Skeletal muscle tissue (tissue), 4 donors: ENCODE results near the gene BICRA. TPM values are rescaled to one million over a fixed set of nuclear protein-coding genes. Genes with fewer than 3 reads are reported as not detected.
A peak's percentile ranks its signal among the peaks of the same experiment; 100 is the strongest.

Experiments
- H3K27ac ChIP-seq: one replicate; pipeline ENCODE4 v1.7.0; 2013; ENCODE audit warnings: mild to moderate bottlenecking, low read depth, low read length, inconsistent platforms
- H3K27me3 ChIP-seq, 3 donors: one replicate each; pipeline ENCODE4 v1.7.0; 2013; ENCODE audit warnings: low read length in 3 of 3; ENCODE audit not compliant: control insufficient read depth in 3 of 3, insufficient read depth in 3 of 3
- H3K36me3 ChIP-seq, 3 donors: one replicate each; pipeline ENCODE4 v1.7.0; 2013; ENCODE audit warnings: low read length in 3 of 3; ENCODE audit not compliant: control insufficient read depth in 3 of 3, insufficient read depth in 3 of 3
- H3K4me1 ChIP-seq, 3 donors: one replicate each; pipeline ENCODE4 v1.7.0; 2013; ENCODE audit warnings: low read length in 3 of 3, mild to moderate bottlenecking in 3 of 3; ENCODE audit not compliant: control insufficient read depth in 3 of 3, insufficient read depth in 3 of 3
- H3K4me3 ChIP-seq, 3 donors: one replicate each; pipeline ENCODE4 v1.7.0; 2013; ENCODE audit warnings: low read length in 3 of 3
- H3K9ac ChIP-seq, 3 donors: one replicate each; pipeline ENCODE4 v1.7.0; 2013; ENCODE audit warnings: low read length in 3 of 3, mild to moderate bottlenecking in 3 of 3, moderate library complexity in 2 of 3, low read depth in 1 of 3
- H3K9me3 ChIP-seq, 3 donors: one replicate each; pipeline ENCODE4 v1.7.0; 2013; ENCODE audit warnings: low read length in 3 of 3; ENCODE audit not compliant: control insufficient read depth in 3 of 3
- total RNA-seq: library from RNA; depleted of rRNA; stranded (reverse); fragments of >200 nt; gene quantifications from one replicate; pipeline ENCODE4 v1.2.3, GENCODE V29; 2014
- donor health status: Osteomylitis.

BICRA gene
- total RNA-seq, 1 donor from 2014 or later = 3.7 TPM

DNA sequence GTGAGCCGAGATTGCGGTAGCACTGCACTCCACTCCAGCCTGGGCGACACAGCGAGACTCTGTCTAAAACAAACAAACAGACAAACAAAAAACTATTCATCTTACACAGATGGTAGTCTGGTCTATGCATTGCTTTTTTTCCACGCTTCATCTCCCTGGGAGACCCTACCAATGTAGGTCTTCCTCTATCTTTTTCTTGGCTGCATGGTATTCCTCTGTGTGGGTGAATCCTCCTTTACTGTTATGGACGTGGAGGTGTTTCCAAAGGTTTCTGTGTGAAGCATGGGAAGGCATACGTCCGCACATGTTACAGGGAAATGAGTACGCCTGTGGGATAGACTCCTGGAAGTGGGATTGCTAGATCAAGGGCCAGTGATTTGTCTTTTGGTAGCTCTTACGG is 5.6 kb downstream of the BICRA start:
- Histone ChIP-seq H3K27me3 (no peaks in the 10 kb centered on the region), H3K27ac (no peak overlapping the region), H3K4me1 (peaks cover 44 to 60% (median 51%) of the 10 kb centered on the region in 3 donors), H3K4me3 (no peak overlapping the region), H3K9ac (no peak overlapping the region), H3K9me3 (no peaks in the 10 kb centered on the region), H3K36me3 (peaks cover 0 to 2% (median 0%) of the 10 kb centered on the region in 3 donors)

GRCh38 chr19:47615230-47615629 is 6.3 kb downstream of the BICRA start:
- H3K27me3 ChIP-seq = no peaks in the 10 kb centered on the region
- no peak overlapping the region for H3K27ac ChIP-seq
- H3K9me3 ChIP-seq = no peaks in the 10 kb centered on the region
- peaks cover 50 to 63% (median 57%) of the 10 kb centered on the region in 3 donors for H3K4me1 ChIP-seq
- no peak overlapping the region for H3K9ac ChIP-seq
- no peak overlapping the region for H3K4me3 ChIP-seq
- peaks cover 0 to 2% (median 0%) of the 10 kb centered on the region in 3 donors for H3K36me3 ChIP-seq

DNA sequence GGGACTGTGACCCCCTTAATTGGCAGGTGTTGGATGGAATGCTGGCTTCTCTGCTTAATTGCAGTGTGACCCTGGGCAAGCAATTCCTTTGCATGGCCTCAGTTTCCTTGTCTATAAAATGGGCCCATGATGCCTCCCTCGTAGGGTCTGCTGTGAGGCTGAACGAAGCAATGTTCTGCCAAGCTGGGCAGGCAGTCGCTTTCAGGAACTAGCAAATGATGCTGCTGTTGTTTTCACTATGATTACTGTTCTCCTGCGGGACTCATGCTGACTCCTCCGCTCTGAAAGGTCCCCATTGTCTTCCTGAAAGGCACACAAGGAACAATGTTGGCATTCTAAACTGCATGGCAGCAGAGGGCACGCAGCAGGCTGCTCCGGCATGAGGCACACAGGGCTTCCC is 6.8 kb downstream of the BICRA start:
- Histone ChIP-seq H3K36me3 (peaks cover 0 to 2% (median 2%) of the 10 kb centered on the region in 3 donors), H3K27me3 (no peaks in the 10 kb centered on the region), H3K4me3 (no peak overlapping the region), H3K9ac (no peak overlapping the region), H3K4me1 (peaks cover 45 to 59% (median 53%) of the 10 kb centered on the region in 3 donors), H3K27ac (no peak overlapping the region), H3K9me3 (no peaks in the 10 kb centered on the region)

DNA sequence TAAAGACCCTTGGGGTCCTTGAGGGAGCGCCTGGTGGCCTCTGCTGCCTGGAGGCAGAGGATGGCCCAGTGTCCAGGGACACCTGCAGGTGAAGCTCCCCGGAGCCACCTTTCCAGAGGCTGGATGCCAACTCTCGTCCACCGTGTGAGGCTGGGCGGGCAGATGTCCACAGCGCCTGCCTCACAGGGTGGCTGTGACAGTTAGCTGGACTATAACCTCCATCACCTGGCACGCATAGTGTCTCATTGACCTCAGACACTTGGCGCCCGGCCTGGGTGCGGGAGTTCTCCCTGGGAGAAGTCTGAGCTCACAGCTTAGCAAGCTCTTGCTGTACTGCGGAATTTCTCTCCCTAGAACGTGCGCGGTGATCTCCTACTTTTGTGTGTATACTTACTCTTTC is 9.8 kb downstream of the BICRA start:
- H3K4me3 ChIP-seq = peak overlapping the region in 1 of 3 donors; percentile 19
- H3K9me3 ChIP-seq = no peaks in the 10 kb centered on the region
- peaks cover 2 to 5% (median 3%) of the 10 kb centered on the region in 3 donors for H3K36me3 ChIP-seq
- H3K27ac ChIP-seq = peak overlapping the region; percentile 51
- H3K4me1 ChIP-seq = peaks cover 25 to 38% (median 36%) of the 10 kb centered on the region in 3 donors
- peak overlapping the region in 2 of 3 donors; percentile 9 to 32 for H3K9ac ChIP-seq
- no peaks in the 10 kb centered on the region for H3K27me3 ChIP-seq

- Histone ChIP-seq H3K36me3 (peaks cover 0 to 8% (median 3%) of the 10 kb centered on the region in 3 donors), H3K27me3 (no peaks in the 10 kb centered on the region), H3K4me3 (no peak overlapping the region), H3K9me3 (no peaks in the 10 kb centered on the region), H3K9ac (peak overlapping the region in 1 of 3 donors; percentile 41), H3K4me1 (peaks cover 24 to 41% (median 36%) of the 10 kb centered on the region in 3 donors), H3K27ac (no peak overlapping the region)
Observed at GRCh38 chr19:47619763-47620162, 10.8 kb downstream of the BICRA start.

- Histone ChIP-seq H3K9ac (peak overlapping the region in 1 of 3 donors; percentile 50), H3K27ac (no peak overlapping the region), H3K9me3 (no peaks in the 10 kb centered on the region), H3K4me1 (peaks cover 30 to 41% (median 33%) of the 10 kb centered on the region in 3 donors), H3K4me3 (no peak overlapping the region), H3K27me3 (no peaks in the 10 kb centered on the region), H3K36me3 (peaks cover 0 to 8% (median 3%) of the 10 kb centered on the region in 3 donors)
Observed at GRCh38 chr19:47623151-47623920, 14.4 kb downstream of the BICRA start.

DNA sequence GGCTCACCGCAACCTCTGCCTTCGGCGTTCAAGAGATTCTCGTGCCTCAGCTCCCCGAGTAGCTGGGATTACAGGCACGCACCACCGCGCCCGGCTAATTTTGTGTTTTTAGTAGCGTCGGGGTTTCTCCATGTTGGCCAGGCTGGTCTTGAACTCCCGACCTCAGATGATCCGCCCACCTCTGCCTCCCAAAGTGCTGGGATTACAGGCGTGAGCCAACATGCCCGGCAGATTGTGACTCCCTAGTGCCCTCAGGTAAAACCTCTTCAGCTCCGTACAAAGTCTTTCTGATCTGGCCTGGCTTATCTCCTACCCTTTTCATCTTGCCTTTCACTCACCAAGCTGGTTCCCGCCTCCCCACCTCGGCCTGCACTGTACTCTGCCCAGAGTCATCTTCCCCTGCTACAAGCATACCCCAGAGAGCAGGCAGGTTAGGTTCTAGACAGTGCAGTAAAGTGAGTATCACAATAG is 15.0 kb downstream of the BICRA start:
- Histone ChIP-seq H3K9ac (no peak overlapping the region), H3K9me3 (no peaks in the 10 kb centered on the region), H3K4me3 (no peak overlapping the region), H3K4me1 (peaks cover 24 to 35% (median 29%) of the 10 kb centered on the region in 3 donors), H3K27ac (no peak overlapping the region), H3K27me3 (no peaks in the 10 kb centered on the region), H3K36me3 (peaks cover 0 to 8% (median 3%) of the 10 kb centered on the region in 3 donors)

- Histone ChIP-seq H3K36me3 (peaks cover 0 to 8% (median 3%) of the 10 kb centered on the region in 3 donors), H3K27me3 (no peaks in the 10 kb centered on the region), H3K27ac (peak overlapping the region; percentile 12), H3K4me3 (no peak overlapping the region), H3K4me1 (peaks cover 17 to 28% (median 19%) of the 10 kb centered on the region in 3 donors), H3K9ac (no peak overlapping the region), H3K9me3 (no peaks in the 10 kb centered on the region)
Observed at GRCh38 chr19:47625650-47626049, 16.7 kb downstream of the BICRA start.

GRCh38 chr19:47626238-47626637 is 17.3 kb downstream of the BICRA start:
- Histone ChIP-seq H3K36me3 (peaks cover 0 to 4% (median 3%) of the 10 kb centered on the region in 3 donors), H3K27ac (peak overlapping the region; percentile 12), H3K4me3 (no peak overlapping the region), H3K9ac (peak overlapping the region in 1 of 3 donors; percentile 45), H3K4me1 (peaks cover 17 to 28% (median 19%) of the 10 kb centered on the region in 3 donors), H3K9me3 (no peaks in the 10 kb centered on the region), H3K27me3 (no peaks in the 10 kb centered on the region)
